BLaER1 (cell line): ENCODE measurements around the gene WDR1.

Source experiments
- H3K27ac ChIP-seq: shearing (Covaris generic); formaldehyde crosslinking; 2 replicates; pipeline ENCODE4 v1.8.1; 2022
- H3K27me3 ChIP-seq: shearing (Covaris generic); formaldehyde crosslinking; 2 replicates; pipeline ENCODE4 v1.8.1; 2022
- H3K36me3 ChIP-seq: shearing (Covaris generic); formaldehyde crosslinking; 2 replicates; pipeline ENCODE4 v1.8.1; 2022
- H3K4me1 ChIP-seq: shearing (Covaris generic); formaldehyde crosslinking; 2 replicates; pipeline ENCODE4 v1.8.1; 2022
- H3K4me2 ChIP-seq: shearing (Covaris generic); formaldehyde crosslinking; 2 replicates; pipeline ENCODE4 v1.8.1; 2022
- H3K4me3 ChIP-seq: shearing (Covaris generic); formaldehyde crosslinking; 2 replicates; pipeline ENCODE4 v1.8.1; 2022
- H3K9ac ChIP-seq: shearing (Covaris generic); formaldehyde crosslinking; 2 replicates; pipeline ENCODE4 v1.8.1; 2022
- H3K9me3 ChIP-seq: shearing (Covaris generic); formaldehyde crosslinking; 2 replicates; pipeline ENCODE4 v1.8.1; 2022
- H4K20me1 ChIP-seq: shearing (Covaris generic); formaldehyde crosslinking; 2 replicates; pipeline ENCODE4 v1.8.1; 2022
- Cebpa-rat ChIP-seq: shearing (Covaris generic); IDR thresholded peaks from 2 replicates; pipeline ENCODE4 v1.8.1; 2022

The WDR1 gene

GRCh38 chr4:10108391-10108790 lies 8.2 kb downstream of the WDR1 start:
- H3K27ac ChIP-seq, result no peak overlapping the region; the same call in 1 of the 2 replicates
- no peak overlapping the region for H3K9ac ChIP-seq
- TF ChIP-seq Cebpa-rat, result no peak
- H4K20me1 ChIP-seq, result peaks cover 99% of the 10 kb centered on the region
- H3K4me1 ChIP-seq, result peaks cover 96% of the 10 kb centered on the region
- no peaks in the 10 kb centered on the region for H3K27me3 ChIP-seq
- no peak overlapping the region for H3K4me3 ChIP-seq
- no peaks in the 10 kb centered on the region for H3K9me3 ChIP-seq
- peaks cover 97% of the 10 kb centered on the region for H3K36me3 ChIP-seq
- H3K4me2 ChIP-seq, result peak overlapping the region; percentile 60; the same call in 1 of the 2 replicates

- Histone ChIP-seq H4K20me1 (peaks cover 99% of the 10 kb centered on the region), H3K4me3 (no peak overlapping the region), H3K36me3 (peaks cover 97% of the 10 kb centered on the region), H3K27ac (peak overlapping the region; percentile 61), H3K9ac (0 out of 2 replicates have a peak overlapping the region, but pooled peaks have one; percentile 12), H3K27me3 (no peaks in the 10 kb centered on the region), H3K4me1 (peaks cover 96% of the 10 kb centered on the region), H3K9me3 (no peaks in the 10 kb centered on the region), H3K4me2 (peak overlapping the region; percentile 60)
- TF ChIP-seq Cebpa-rat, result no peak
These were observed 9.2 kb downstream of the WDR1 start for GRCh38 chr4:10107111-10108091.

GRCh38 chr4:10106421-10107039 lies 10.1 kb downstream of the WDR1 start:
- TF ChIP-seq Cebpa-rat, result no peak
- H4K20me1 ChIP-seq, result peaks cover 99% of the 10 kb centered on the region

GRCh38 chr4:10105920-10106319 lies 10.7 kb downstream of the WDR1 start:
- Histone ChIP-seq H3K27ac (no peak overlapping the region), H3K4me2 (peak overlapping the region; percentile 60), H4K20me1 (peaks cover 99% of the 10 kb centered on the region), H3K4me3 (no peak overlapping the region), H3K9me3 (no peaks in the 10 kb centered on the region), H3K9ac (no peak overlapping the region), H3K4me1 (peaks cover 96% of the 10 kb centered on the region), H3K27me3 (no peaks in the 10 kb centered on the region), H3K36me3 (peaks cover 89% of the 10 kb centered on the region)
- no peak for TF ChIP-seq Cebpa-rat

More at GRCh38 chr4:10106421-10107039, 10.1 kb downstream of the WDR1 start:
- H3K9me3 ChIP-seq, result no peaks in the 10 kb centered on the region
- 0 out of 2 replicates have a peak overlapping the region, but pooled peaks have one; percentile 12 for H3K9ac ChIP-seq
- H3K4me2 ChIP-seq, result peak overlapping the region; percentile 60
- peaks cover 96% of the 10 kb centered on the region for H3K4me1 ChIP-seq
- H3K36me3 ChIP-seq, result peaks cover 95% of the 10 kb centered on the region
- H3K4me3 ChIP-seq, result no peak overlapping the region
- peak overlapping the region; percentile 61 for H3K27ac ChIP-seq
- H3K27me3 ChIP-seq, result no peaks in the 10 kb centered on the region

- Histone ChIP-seq H3K27me3 (no peaks in the 10 kb centered on the region), H3K9me3 (no peaks in the 10 kb centered on the region), H3K4me3 (no peak overlapping the region), H3K27ac (no peak overlapping the region), H4K20me1 (peaks cover 99% of the 10 kb centered on the region), H3K4me1 (peaks cover 96% of the 10 kb centered on the region), H3K36me3 (peaks cover 87% of the 10 kb centered on the region), H3K9ac (no peak overlapping the region), H3K4me2 (peak overlapping the region; percentile 45; the same call in 1 of the 2 replicates)
- no peak for TF ChIP-seq Cebpa-rat
These were observed 11.2 kb downstream of the WDR1 start for GRCh38 chr4:10105421-10105820.

- H4K20me1 ChIP-seq, result peaks cover 99% of the 10 kb centered on the region
- peak overlapping the region; percentile 45 for H3K4me2 ChIP-seq
- H3K27ac ChIP-seq, result peak overlapping the region; percentile 62
- peaks cover 87% of the 10 kb centered on the region for H3K36me3 ChIP-seq
- no peaks in the 10 kb centered on the region for H3K27me3 ChIP-seq
- no peak overlapping the region for H3K4me3 ChIP-seq
- H3K9me3 ChIP-seq, result no peaks in the 10 kb centered on the region
- H3K9ac ChIP-seq, result peak overlapping the region; percentile 24; the same call in 1 of the 2 replicates
- H3K4me1 ChIP-seq, result peaks cover 96% of the 10 kb centered on the region
- TF ChIP-seq Cebpa-rat, result no peak
These were observed 11.7 kb downstream of the WDR1 start for GRCh38 chr4:10104991-10105276.

- Histone ChIP-seq H3K9ac (peak overlapping the region; percentile 24; the same call in 1 of the 2 replicates), H3K27me3 (no peaks in the 10 kb centered on the region), H3K27ac (peak overlapping the region; percentile 62), H3K9me3 (no peaks in the 10 kb centered on the region), H3K4me2 (peak overlapping the region; percentile 45), H3K4me1 (peaks cover 98% of the 10 kb centered on the region), H4K20me1 (peaks cover 99% of the 10 kb centered on the region), H3K36me3 (peaks cover 87% of the 10 kb centered on the region), H3K4me3 (no peak overlapping the region)
- TF ChIP-seq Cebpa-rat, result no peak
These were observed 12.2 kb downstream of the WDR1 start for GRCh38 chr4:10104211-10104990.

GRCh38 chr4:10102474-10103332 lies 13.9 kb downstream of the WDR1 start:
- TF ChIP-seq Cebpa-rat, result no peak
- Histone ChIP-seq H3K9ac (peak overlapping the region; percentile 41; the same call in 1 of the 2 replicates), H4K20me1 (peaks cover 95% of the 10 kb centered on the region), H3K27me3 (no peaks in the 10 kb centered on the region), H3K4me3 (no peak overlapping the region), H3K36me3 (peaks cover 85% of the 10 kb centered on the region), H3K4me2 (peak overlapping the region; percentile 85), H3K4me1 (peaks cover 98% of the 10 kb centered on the region), H3K27ac (peak overlapping the region; percentile 57), H3K9me3 (no peaks in the 10 kb centered on the region)
